AG10803 (cell line): ENCODE results near the gene SCN3A.

Source experiments
- DNase-seq: peaks from one replicate; pipeline ENCODE4 v3.0.0; 2010; ENCODE audit warnings: low read depth
- H3K4me3 ChIP-seq: 2 replicates; pipeline ENCODE4 v1.5.1; 2011; ENCODE audit warnings: mild to moderate bottlenecking, low read length, control low read depth
- TF ChIP-seq, protein P1 (sequence below): conservative IDR thresholded peaks from 2 replicates; pipeline ENCODE4 v1.5.1; 2011; ENCODE audit warnings: mild to moderate bottlenecking, low read length, control low read depth, inconsistent platforms

The SCN3A gene

DNA sequence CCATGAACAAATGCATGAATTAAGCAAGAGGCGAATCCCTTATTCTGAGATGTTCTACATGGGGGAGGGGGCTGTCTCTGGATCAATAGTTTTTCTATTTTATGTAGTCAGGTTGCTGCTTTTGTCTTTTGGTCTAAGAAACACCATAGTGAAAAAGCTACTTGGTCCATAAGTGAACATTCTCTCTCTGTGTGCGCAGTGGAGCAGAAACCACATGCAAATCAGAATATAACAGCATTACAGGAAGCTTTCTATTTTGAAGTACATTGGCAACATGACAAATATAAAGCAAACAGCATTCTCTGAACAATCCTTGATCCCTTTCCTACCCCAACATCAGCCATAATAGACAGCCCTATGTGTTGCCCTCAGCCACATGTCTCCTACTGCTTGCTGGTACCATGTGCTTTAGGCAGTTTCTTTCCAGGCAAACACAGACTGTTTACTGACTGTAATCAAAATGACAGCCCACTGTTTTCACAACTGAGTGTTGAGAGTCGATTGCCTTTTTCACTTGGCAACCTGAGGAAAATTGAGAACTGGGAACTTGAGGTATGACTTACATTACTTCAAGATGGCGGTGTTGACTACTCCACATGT lies 10.6 kb downstream of the SCN3A start:
- TF ChIP-seq, protein P1, sequence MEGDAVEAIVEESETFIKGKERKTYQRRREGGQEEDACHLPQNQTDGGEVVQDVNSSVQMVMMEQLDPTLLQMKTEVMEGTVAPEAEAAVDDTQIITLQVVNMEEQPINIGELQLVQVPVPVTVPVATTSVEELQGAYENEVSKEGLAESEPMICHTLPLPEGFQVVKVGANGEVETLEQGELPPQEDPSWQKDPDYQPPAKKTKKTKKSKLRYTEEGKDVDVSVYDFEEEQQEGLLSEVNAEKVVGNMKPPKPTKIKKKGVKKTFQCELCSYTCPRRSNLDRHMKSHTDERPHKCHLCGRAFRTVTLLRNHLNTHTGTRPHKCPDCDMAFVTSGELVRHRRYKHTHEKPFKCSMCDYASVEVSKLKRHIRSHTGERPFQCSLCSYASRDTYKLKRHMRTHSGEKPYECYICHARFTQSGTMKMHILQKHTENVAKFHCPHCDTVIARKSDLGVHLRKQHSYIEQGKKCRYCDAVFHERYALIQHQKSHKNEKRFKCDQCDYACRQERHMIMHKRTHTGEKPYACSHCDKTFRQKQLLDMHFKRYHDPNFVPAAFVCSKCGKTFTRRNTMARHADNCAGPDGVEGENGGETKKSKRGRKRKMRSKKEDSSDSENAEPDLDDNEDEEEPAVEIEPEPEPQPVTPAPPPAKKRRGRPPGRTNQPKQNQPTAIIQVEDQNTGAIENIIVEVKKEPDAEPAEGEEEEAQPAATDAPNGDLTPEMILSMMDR = no peak
- H3K4me3 ChIP-seq = no peak overlapping the region
- no peak for DNase-seq

DNA sequence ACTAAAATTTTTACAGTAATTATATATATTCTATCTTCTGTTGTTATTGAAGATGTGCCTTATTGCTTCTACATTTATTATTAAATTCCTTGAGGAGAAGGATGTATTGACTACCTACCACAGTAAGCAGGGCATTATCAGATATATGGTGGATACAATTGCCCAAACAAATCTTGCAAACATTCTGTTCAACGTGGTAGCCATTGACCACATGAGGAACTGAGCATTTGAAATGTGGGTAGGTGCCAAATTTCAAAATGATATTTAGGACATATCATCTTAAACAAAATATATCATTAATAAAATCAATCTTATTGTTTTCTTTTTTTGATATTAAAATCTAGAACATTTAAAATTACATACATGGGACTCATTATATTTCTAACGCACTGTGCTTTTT lies 11.1 kb downstream of the SCN3A start:
- no peak overlapping the region for H3K4me3 ChIP-seq
- DNase-seq = no peak
- TF ChIP-seq, protein P1 = no peak

DNA sequence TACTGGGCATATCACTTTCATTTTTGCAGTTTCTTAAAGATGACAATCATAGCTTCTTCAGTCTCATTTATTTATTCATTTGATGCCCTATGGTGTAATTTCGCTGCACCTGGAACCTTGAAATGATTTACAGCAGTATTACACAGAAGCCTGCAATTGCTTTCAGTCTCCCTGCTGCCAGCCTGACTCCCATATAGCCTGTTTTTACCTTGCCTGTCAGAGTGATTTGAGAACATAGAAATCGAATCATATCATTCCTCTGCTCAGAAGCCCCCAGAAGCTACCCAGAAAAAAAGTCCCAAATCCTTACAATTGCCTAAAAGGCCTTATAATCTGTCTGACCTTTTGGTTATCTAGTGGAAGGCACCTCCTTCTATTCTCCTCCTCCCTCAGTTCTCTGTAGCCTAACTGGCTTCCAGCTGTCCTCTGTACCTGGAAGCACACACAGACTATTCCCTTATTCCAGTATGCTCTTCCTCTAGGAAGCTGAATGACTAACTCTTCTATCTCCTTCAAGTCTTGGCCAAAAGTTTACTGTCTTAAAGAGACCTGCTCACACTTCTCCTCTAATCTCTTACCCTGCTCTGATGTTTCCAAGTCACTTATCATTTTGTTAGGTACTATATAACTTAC lies 12.6 kb downstream of the SCN3A start:
- DNase-seq = no peak
- no peak overlapping the region for H3K4me3 ChIP-seq
- TF ChIP-seq, protein P1 = no peak

DNA sequence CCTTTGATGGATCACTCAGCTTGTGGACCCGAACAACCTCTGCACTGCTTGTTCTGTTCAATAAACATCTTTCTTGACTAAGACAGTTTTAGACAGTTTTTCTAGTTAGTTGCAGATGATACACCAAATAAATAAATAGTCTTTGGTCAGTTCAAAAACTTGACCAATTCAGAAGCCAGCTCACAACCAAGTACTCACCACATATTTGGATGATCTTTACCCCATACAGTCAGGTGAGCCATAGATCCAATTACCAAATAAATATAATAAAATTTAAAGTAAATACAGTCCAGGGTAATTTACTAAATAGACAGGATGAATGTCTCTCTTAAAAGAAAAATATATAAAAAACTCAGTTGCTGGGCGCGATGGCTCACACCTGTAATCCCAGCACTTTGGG lies 18.2 kb downstream of the SCN3A start:
- no peak for DNase-seq
- TF ChIP-seq, protein P1 = no peak
- no peak overlapping the region for H3K4me3 ChIP-seq

DNA sequence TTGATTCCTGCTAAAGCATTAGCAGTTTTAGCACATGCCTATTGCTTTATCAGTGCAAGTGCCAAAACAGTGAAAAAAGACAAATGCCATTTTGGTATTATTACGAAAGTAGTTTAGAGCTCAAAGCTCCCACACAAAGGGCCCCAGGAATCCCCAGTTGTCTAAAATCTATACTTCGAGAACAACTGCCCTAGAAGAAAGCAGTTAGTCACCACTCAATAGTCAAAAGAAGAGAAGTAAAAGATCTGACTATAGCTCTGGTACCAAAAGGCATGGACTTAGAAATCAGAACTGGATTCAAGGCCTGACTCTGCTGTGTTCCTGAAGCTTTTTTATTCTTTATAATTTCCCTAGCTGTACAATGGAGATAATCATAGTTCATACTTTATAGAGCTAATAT lies 21.8 kb downstream of the SCN3A start:
- no peak for DNase-seq
- TF ChIP-seq, protein P1 = no peak
- H3K4me3 ChIP-seq = no peak overlapping the region

DNA sequence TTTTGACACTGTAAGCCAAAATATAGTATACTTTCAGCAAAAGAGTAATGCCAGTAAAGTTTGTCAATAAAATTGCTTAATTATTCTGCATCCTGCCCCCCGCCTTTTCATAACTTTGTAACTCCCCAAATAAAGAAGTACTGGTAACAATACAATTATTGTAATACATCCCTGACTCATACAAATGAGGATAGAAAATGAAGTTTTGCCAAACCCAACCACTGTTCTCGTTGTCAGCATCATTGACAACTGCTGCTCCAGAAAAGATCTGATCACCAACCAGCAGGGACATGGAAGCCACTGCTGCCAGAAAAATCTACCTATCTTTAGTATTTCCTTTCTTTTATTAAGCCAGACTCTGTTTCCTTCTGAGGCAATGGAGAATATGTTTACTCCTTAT lies 27.1 kb downstream of the SCN3A start:
- DNase-seq = no peak
- no peak overlapping the region for H3K4me3 ChIP-seq
- TF ChIP-seq, protein P1 = no peak

DNA sequence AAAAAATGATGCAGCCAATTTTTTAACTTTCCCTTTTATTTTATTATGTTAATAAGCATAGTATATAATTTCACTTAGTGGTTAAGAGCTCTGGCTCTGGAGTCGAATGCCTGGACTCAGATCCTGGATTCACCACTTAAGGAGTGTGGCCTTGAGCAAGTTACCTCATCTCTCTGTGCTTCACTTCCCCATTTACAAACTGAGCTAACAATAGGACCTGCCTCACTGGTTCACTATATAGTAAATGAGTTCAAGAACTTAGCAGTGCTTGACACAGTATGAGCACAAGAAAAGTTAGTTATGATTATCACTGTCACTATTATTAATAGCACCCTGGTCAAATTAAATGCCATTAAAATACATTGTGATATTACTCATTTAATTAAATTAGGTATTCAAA lies 30.6 kb downstream of the SCN3A start:
- TF ChIP-seq, protein P1 = no peak
- H3K4me3 ChIP-seq = no peak overlapping the region
- no peak for DNase-seq
